Measurements from ENCODE around the gene MICAL2. TPM values are rescaled to one million over a fixed set of nuclear protein-coding genes. Genes with fewer than 3 reads are reported as not detected.

MICAL2 gene
- polyA plus RNA-seq, 2 donors = 4.5 to 6.2 TPM

DNA sequence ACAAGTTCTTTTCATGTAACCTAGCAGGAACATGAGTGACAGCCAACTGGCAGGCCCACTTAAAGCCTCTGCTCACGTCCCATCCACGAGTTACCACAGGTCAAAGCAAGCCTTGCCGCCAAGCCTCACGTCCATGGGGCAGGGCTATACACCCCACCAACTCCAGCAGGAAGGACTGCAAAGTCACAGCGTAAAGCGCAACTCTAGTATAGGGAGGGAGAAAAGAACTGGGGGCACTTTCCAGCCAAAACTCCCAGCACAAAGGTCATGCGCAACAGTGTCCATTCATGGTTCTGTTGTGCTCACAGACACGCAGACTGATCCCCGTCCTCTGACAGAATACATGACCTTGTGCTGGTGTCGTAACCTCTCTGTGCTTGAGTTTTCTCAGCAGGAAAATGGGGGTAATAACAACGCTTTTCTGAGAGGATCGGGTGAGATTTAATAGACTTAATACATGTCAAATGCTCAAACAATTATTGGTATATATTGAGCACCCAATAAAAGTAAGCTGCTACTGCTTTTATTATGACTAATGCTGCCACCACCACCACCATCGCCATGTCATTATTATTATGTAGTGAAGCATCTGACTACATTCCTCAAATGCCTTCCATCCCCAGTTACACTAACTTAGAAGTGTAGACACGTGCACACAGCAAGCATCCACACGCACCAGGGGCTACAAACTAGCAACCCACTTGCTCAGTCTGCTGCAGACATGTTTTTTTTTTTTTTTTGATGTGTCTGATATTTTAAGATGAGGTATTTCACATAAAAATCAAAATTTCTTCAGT lies 162.6 kb downstream of the MICAL2 start:
- 84 to 88% methylated on average over 15 of the region's 15 CpGs for WGBS, 2 donors
- H3K27ac ChIP-seq (ENCODE audit: low read depth in 2 of 2, low read length in 1 of 2) = no peak overlapping the region
- H3K36me3 ChIP-seq (ENCODE audit: control insufficient read depth in 2 of 2, insufficient read depth in 2 of 2, low read length in 1 of 2) = no peaks in the 10 kb centered on the region
- H3K27me3 ChIP-seq (ENCODE audit: control insufficient read depth in 1 of 2, insufficient read depth in 2 of 2, low read length in 2 of 2) = no peaks in the 10 kb centered on the region
- no peak overlapping the region for H3K4me3 ChIP-seq (ENCODE audit: low read depth in 1 of 2, low read length in 2 of 2)
- peaks cover 0 to 9% of the 10 kb centered on the region in 2 donors for H3K4me1 ChIP-seq (ENCODE audit: control insufficient read depth in 2 of 2, insufficient read depth in 2 of 2, low read length in 1 of 2)
- H3K9me3 ChIP-seq (ENCODE audit: control insufficient read depth in 2 of 2, insufficient read depth in 1 of 2, low read depth in 1 of 2, low read length in 1 of 2) = no peaks in the 10 kb centered on the region

DNA sequence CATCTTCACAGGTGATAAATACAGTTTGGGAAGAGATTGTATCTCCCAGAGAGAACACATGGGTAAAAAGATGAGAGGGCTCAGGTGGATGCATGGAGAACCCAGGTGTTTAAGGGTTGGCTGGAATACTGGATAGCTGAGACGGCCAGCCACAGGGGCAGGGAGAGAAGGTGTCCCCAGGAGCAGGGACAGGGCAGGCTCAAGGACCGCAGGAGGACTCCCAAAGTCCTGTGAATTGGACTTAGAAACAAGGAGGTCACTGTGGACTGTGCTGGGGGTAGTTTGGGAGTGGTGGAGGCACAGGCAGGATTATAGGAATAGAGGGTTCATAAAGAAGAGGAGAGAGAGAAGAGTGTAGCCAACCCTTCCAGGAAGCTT lies 163.2 kb downstream of the MICAL2 start:
- Histone ChIP-seq H3K4me1 (ENCODE audit: control insufficient read depth in 2 of 2, insufficient read depth in 2 of 2, low read length in 1 of 2) (peaks cover 0 to 9% of the 10 kb centered on the region in 2 donors), H3K27ac (ENCODE audit: low read depth in 2 of 2, low read length in 1 of 2) (no peak overlapping the region), H3K27me3 (ENCODE audit: control insufficient read depth in 1 of 2, insufficient read depth in 2 of 2, low read length in 2 of 2) (no peaks in the 10 kb centered on the region), H3K4me3 (ENCODE audit: low read depth in 1 of 2, low read length in 2 of 2) (no peak overlapping the region), H3K36me3 (ENCODE audit: control insufficient read depth in 2 of 2, insufficient read depth in 2 of 2, low read length in 1 of 2) (no peaks in the 10 kb centered on the region), H3K9me3 (ENCODE audit: control insufficient read depth in 2 of 2, insufficient read depth in 1 of 2, low read depth in 1 of 2, low read length in 1 of 2) (no peaks in the 10 kb centered on the region)
- whole genome bisulfite sequencing, 2 donors = 94% methylated on average over 2 of the region's 2 CpGs

- 90 to 97% methylated on average over 3 of the region's 3 CpGs for WGBS, 2 donors
- no peaks in the 10 kb centered on the region for H3K9me3 ChIP-seq (ENCODE audit: control insufficient read depth in 2 of 2, insufficient read depth in 1 of 2, low read depth in 1 of 2, low read length in 1 of 2)
- no peak overlapping the region for H3K4me3 ChIP-seq (ENCODE audit: low read depth in 1 of 2, low read length in 2 of 2)
Measured at GRCh38 chr11:12274056-12274455, 163.7 kb downstream of the MICAL2 start.

GRCh38 chr11:12274558-12275197 lies 164.3 kb downstream of the MICAL2 start:
- 92 to 94% methylated on average over 14 of the region's 14 CpGs for WGBS, 2 donors

More at GRCh38 chr11:12274056-12274455, 163.7 kb downstream of the MICAL2 start:
- Histone ChIP-seq H3K27me3 (ENCODE audit: control insufficient read depth in 1 of 2, insufficient read depth in 2 of 2, low read length in 2 of 2) (no peaks in the 10 kb centered on the region), H3K36me3 (ENCODE audit: control insufficient read depth in 2 of 2, insufficient read depth in 2 of 2, low read length in 1 of 2) (no peaks in the 10 kb centered on the region), H3K27ac (ENCODE audit: low read depth in 2 of 2, low read length in 1 of 2) (no peak overlapping the region), H3K4me1 (ENCODE audit: control insufficient read depth in 2 of 2, insufficient read depth in 2 of 2, low read length in 1 of 2) (peaks cover 0 to 8% of the 10 kb centered on the region in 2 donors)

GRCh38 chr11:12275818-12276217 lies 165.4 kb downstream of the MICAL2 start:
- H3K9me3 ChIP-seq (ENCODE audit: control insufficient read depth in 2 of 2, insufficient read depth in 1 of 2, low read depth in 1 of 2, low read length in 1 of 2) = no peaks in the 10 kb centered on the region
- WGBS, 2 donors = 87 to 92% methylated on average over 9 of the region's 9 CpGs
- no peaks in the 10 kb centered on the region for H3K4me1 ChIP-seq (ENCODE audit: control insufficient read depth in 2 of 2, insufficient read depth in 2 of 2, low read length in 1 of 2)
- H3K4me3 ChIP-seq (ENCODE audit: low read depth in 1 of 2, low read length in 2 of 2) = no peak overlapping the region
- no peaks in the 10 kb centered on the region for H3K27me3 ChIP-seq (ENCODE audit: control insufficient read depth in 1 of 2, insufficient read depth in 2 of 2, low read length in 2 of 2)
- H3K27ac ChIP-seq (ENCODE audit: low read depth in 2 of 2, low read length in 1 of 2) = no peak overlapping the region
- no peaks in the 10 kb centered on the region for H3K36me3 ChIP-seq (ENCODE audit: control insufficient read depth in 2 of 2, insufficient read depth in 2 of 2, low read length in 1 of 2)

More at GRCh38 chr11:12274558-12275197, 164.3 kb downstream of the MICAL2 start:
- Histone ChIP-seq H3K36me3 (ENCODE audit: control insufficient read depth in 2 of 2, insufficient read depth in 2 of 2, low read length in 1 of 2) (no peaks in the 10 kb centered on the region), H3K4me1 (ENCODE audit: control insufficient read depth in 2 of 2, insufficient read depth in 2 of 2, low read length in 1 of 2) (peaks cover 0 to 2% of the 10 kb centered on the region in 2 donors), H3K9me3 (ENCODE audit: control insufficient read depth in 2 of 2, insufficient read depth in 1 of 2, low read depth in 1 of 2, low read length in 1 of 2) (no peaks in the 10 kb centered on the region), H3K4me3 (ENCODE audit: low read depth in 1 of 2, low read length in 2 of 2) (no peak overlapping the region), H3K27me3 (ENCODE audit: control insufficient read depth in 1 of 2, insufficient read depth in 2 of 2, low read length in 2 of 2) (no peaks in the 10 kb centered on the region), H3K27ac (ENCODE audit: low read depth in 2 of 2, low read length in 1 of 2) (no peak overlapping the region)

DNA sequence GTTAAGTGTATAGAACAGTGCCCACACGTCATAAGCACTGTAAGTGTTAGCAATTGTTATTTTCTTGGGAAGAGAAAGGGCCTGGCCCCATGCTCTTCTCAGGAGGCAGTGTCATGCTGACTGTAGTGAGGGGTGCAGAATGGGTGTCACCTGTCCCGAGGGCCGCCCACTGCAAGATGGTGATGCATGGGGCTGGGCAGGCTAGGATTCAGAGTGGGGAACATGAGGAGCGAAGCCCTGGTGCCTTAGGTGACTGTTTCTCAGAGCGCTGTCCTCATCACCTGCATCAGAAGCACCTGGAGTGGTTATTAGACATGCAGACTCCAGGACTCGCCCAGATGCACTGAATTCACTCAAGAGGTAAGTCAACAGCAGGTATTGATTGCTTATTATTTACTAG lies 166.0 kb downstream of the MICAL2 start:
- no peaks in the 10 kb centered on the region for H3K9me3 ChIP-seq (ENCODE audit: control insufficient read depth in 2 of 2, insufficient read depth in 1 of 2, low read depth in 1 of 2, low read length in 1 of 2)
- H3K27me3 ChIP-seq (ENCODE audit: control insufficient read depth in 1 of 2, insufficient read depth in 2 of 2, low read length in 2 of 2) = no peaks in the 10 kb centered on the region
- no peak overlapping the region for H3K27ac ChIP-seq (ENCODE audit: low read depth in 2 of 2, low read length in 1 of 2)
- H3K36me3 ChIP-seq (ENCODE audit: control insufficient read depth in 2 of 2, insufficient read depth in 2 of 2, low read length in 1 of 2) = no peaks in the 10 kb centered on the region
- H3K4me1 ChIP-seq (ENCODE audit: control insufficient read depth in 2 of 2, insufficient read depth in 2 of 2, low read length in 1 of 2) = no peaks in the 10 kb centered on the region
- no peak overlapping the region for H3K4me3 ChIP-seq (ENCODE audit: low read depth in 1 of 2, low read length in 2 of 2)
- WGBS, 2 donors = 89 to 96% methylated on average over 6 of the region's 6 CpGs

DNA sequence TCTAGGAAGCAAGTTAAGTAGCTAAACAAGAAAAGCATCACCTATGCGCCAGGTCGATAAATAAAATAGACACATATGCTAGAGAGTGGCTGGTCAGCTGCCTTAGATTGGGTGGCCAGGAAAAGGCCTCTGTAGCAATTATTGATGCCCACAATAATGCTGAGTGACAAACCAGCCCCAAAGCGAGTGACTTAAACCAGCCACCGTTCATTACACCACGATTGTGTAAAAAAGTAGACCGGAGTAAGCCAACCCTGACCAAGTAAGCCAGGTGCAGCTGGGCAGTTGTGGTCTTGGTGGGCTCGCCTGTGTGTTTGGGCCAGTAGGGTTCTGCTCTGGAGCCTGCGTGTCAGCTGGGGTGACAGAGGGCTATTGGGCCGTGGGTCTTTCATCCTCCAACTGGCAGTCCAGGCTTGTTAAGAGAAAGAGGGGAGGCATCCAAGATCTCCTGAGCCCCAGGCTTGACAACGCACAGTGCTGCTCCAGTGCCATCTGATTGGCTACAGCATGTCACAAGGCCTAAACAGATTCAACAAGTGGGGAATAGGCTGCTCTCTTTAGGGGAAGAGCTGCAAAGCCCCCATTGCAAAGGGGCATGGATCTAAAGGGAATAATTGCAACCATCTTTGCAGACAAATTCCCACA lies 166.6 kb downstream of the MICAL2 start:
- Histone ChIP-seq H3K4me3 (ENCODE audit: low read depth in 1 of 2, low read length in 2 of 2) (no peak overlapping the region), H3K27ac (ENCODE audit: low read depth in 2 of 2, low read length in 1 of 2) (no peak overlapping the region), H3K9me3 (ENCODE audit: control insufficient read depth in 2 of 2, insufficient read depth in 1 of 2, low read depth in 1 of 2, low read length in 1 of 2) (no peaks in the 10 kb centered on the region), H3K4me1 (ENCODE audit: control insufficient read depth in 2 of 2, insufficient read depth in 2 of 2, low read length in 1 of 2) (no peaks in the 10 kb centered on the region), H3K27me3 (ENCODE audit: control insufficient read depth in 1 of 2, insufficient read depth in 2 of 2, low read length in 2 of 2) (no peaks in the 10 kb centered on the region), H3K36me3 (ENCODE audit: control insufficient read depth in 2 of 2, insufficient read depth in 2 of 2, low read length in 1 of 2) (no peaks in the 10 kb centered on the region)
- 85 to 88% methylated on average over 10 of the region's 10 CpGs for WGBS, 2 donors

DNA sequence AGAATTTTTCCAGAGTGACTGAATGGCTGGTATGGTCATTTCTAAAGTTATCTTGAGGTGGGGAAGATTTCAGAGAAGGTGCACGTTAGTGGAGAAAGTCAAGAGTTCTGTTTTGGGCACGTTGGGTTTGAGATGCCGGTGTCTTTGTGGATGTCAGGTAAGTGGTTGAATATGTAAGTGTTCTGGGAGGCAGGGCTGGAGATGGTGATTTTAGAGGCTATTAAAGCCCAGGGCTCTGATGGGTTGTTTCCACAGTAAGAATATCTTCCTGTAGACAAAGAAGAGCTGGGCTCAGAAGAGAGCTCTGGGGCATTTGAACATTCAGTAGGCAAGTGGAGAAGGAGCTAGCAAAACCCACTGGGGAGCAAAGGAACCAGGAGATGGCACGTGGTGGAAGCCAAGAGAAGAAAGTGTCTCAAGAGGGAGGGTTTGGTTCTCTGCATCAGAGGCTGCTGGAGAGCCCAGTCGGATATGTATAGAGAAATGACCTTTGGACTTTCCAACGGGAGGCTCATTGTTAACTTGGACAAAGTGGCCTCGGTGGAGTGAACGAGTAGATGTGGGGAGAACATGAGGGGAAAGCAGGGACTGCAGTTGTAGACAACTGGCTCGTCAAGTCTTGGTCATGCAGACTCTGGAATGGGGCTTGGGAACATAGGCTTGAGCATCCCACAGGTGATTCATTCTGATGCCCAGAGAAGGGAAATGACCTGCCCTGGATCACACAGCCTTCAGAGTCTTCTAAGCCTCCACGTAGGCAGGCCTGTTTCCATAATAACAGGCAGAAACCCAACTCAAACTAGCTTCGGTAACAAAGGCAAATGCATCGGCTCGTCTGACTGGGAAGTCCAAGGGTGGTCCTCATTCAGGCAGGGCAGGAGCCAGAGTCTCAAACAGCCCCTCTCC lies 168.6 kb downstream of the MICAL2 start:
- Histone ChIP-seq H3K27me3 (ENCODE audit: control insufficient read depth in 1 of 2, insufficient read depth in 2 of 2, low read length in 2 of 2) (no peaks in the 10 kb centered on the region), H3K4me3 (ENCODE audit: low read depth in 1 of 2, low read length in 2 of 2) (no peak overlapping the region), H3K36me3 (ENCODE audit: control insufficient read depth in 2 of 2, insufficient read depth in 2 of 2, low read length in 1 of 2) (no peaks in the 10 kb centered on the region), H3K27ac (ENCODE audit: low read depth in 2 of 2, low read length in 1 of 2) (no peak overlapping the region), H3K4me1 (ENCODE audit: control insufficient read depth in 2 of 2, insufficient read depth in 2 of 2, low read length in 1 of 2) (no peaks in the 10 kb centered on the region), H3K9me3 (ENCODE audit: control insufficient read depth in 2 of 2, insufficient read depth in 1 of 2, low read depth in 1 of 2, low read length in 1 of 2) (no peaks in the 10 kb centered on the region)
- 79 to 84% methylated on average over 13 of the region's 13 CpGs for WGBS, 2 donors

GRCh38 chr11:12279672-12280108 lies 169.3 kb downstream of the MICAL2 start:
- Histone ChIP-seq H3K27me3 (ENCODE audit: control insufficient read depth in 1 of 2, insufficient read depth in 2 of 2, low read length in 2 of 2) (no peaks in the 10 kb centered on the region), H3K36me3 (ENCODE audit: control insufficient read depth in 2 of 2, insufficient read depth in 2 of 2, low read length in 1 of 2) (no peaks in the 10 kb centered on the region), H3K4me3 (ENCODE audit: low read depth in 1 of 2, low read length in 2 of 2) (no peak overlapping the region), H3K27ac (ENCODE audit: low read depth in 2 of 2, low read length in 1 of 2) (no peak overlapping the region), H3K9me3 (ENCODE audit: control insufficient read depth in 2 of 2, insufficient read depth in 1 of 2, low read depth in 1 of 2, low read length in 1 of 2) (no peaks in the 10 kb centered on the region), H3K4me1 (ENCODE audit: control insufficient read depth in 2 of 2, insufficient read depth in 2 of 2, low read length in 1 of 2) (no peaks in the 10 kb centered on the region)
- WGBS, 2 donors = 83% methylated on average over 4 of the region's 4 CpGs
